ENCODE measurements around the gene RAD51B. TPM values are rescaled to one million over a fixed set of nuclear protein-coding genes. Genes with fewer than 3 reads are reported as not detected.

Gene RAD51B
- total RNA-seq, 1 donor from 2014 or later, result 2.5 TPM

DNA sequence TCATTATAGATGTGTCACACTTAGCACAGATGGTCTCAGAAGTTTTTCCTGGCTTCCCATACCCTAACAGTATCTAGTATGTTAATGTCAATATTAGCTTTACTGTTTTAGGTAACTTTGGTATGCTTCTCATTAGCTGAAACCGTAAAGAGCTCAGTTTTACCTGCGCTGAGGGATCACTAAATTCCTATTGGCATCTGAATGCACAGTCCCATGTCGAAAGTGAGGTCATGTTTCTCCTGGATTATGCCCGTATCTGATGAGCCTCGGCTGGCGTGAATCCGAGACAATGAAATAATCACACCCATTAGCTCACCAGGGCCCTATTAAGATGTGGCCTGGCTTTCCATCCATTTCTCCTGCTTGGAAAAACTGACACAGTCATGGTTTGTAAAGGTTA lies 555.1 kb downstream of the RAD51B start:
- DNase-seq (no peak), ATAC-seq (ENCODE audit: poor library complexity) (no peak)
- intact Hi-C loops (cut with DNase I), result no loop called here

DNA sequence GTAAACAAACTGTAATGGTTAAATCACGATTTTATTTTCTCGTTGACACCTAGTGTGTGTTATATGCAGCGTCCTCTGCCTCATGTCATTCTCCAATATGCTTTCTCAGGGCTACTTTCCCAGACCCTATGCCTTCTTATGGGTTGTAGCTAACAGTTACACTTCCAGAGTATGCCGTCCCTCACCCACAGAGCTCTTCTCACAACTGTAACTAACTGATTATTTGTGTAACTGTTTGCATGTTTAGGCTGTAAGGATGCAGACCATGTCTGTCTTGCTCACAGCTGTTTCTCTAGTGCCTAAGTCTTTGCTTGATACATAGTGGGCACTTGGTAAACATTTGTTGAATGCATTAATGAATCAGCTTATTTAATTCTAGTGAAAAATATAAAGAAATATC lies 555.8 kb downstream of the RAD51B start:
- intact Hi-C loops (cut with DNase I), result no loop called here
- no peak for ATAC-seq (ENCODE audit: poor library complexity)

DNA sequence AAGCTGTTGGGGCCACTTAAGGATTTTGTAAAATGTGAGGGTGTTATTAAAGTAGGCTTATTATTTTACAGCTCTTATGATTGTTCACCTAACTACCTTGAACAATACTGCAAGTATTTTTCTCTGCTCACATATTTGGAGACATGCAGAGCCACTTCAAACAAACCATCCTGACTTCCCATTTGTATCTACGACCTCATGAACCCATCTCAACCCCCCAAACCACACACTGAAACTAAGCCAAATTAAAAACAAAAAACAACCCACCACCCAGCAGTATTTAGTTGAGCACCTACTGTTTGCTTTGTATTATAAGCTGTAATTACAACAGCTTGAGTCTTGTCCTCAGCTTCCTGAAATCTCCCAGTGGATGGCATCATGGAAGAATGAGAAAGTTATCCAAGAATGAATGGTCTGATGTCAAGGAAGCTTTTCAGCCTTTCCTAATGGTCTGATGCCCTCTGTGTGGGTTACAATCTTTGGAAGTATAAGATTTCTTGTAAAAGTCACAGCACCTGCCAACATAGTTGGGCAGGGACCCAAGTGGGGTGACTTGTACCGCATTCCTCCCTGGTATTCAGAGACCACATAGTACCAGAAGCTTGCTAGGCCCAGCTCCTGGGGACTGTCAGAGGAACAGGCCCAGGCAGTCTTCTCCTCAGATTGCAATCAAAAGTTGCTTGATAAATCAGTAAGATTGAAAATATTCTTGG lies 556.6 kb downstream of the RAD51B start:
- intact Hi-C loops (cut with DNase I), result no loop called here
- DNase-seq, result no peak
- ATAC-seq (ENCODE audit: poor library complexity), result no peak

More for the DNA sequence above, 555.8 kb downstream of the RAD51B start:
- DNase-seq, result no peak

DNA sequence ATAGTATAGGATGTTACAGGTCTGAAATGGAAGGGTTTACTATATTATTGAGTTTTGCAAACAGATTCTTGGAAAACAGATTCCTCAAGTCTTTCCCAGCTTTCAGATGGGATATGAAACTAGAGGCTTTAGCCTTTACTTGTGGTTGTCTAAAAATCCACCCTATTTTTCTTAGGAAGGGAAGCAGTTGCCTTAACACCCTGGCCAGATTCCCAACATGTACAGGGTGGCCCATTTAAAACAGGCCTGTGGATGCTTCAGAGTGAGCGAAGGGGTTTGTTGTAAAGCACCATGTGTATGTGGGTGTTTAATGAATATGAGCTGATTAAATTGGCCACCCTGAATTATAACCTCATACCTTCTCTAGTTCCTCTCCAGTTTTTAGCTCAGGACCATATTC lies 557.4 kb downstream of the RAD51B start:
- intact Hi-C loops (cut with DNase I), result no loop called here
- ATAC-seq (ENCODE audit: poor library complexity), result peak; percentile 30
- no peak for DNase-seq

DNA sequence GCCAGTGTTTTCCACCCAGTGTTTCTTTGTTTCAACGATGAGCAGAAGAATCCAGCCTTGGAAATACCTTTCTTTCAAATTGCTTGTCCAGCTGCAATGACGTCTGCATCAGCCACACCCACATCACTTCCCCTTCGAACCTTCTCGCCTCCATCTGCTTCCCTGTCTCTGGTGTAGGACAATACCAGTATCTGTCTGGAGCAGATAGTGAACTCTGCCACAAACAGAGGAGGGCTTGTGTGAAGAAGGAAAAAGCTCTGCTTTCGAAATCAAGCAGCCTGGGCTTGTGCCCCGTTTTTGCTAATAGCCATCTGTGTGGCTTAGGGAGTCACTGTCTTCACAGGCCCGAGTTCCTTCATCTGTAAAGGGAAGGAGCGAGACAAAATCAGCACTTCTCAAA lies 557.9 kb downstream of the RAD51B start:
- intact Hi-C loops (cut with DNase I), result no loop called here
- ATAC-seq (ENCODE audit: poor library complexity) (peak; percentile 89), DNase-seq (peak; percentile 79)

DNA sequence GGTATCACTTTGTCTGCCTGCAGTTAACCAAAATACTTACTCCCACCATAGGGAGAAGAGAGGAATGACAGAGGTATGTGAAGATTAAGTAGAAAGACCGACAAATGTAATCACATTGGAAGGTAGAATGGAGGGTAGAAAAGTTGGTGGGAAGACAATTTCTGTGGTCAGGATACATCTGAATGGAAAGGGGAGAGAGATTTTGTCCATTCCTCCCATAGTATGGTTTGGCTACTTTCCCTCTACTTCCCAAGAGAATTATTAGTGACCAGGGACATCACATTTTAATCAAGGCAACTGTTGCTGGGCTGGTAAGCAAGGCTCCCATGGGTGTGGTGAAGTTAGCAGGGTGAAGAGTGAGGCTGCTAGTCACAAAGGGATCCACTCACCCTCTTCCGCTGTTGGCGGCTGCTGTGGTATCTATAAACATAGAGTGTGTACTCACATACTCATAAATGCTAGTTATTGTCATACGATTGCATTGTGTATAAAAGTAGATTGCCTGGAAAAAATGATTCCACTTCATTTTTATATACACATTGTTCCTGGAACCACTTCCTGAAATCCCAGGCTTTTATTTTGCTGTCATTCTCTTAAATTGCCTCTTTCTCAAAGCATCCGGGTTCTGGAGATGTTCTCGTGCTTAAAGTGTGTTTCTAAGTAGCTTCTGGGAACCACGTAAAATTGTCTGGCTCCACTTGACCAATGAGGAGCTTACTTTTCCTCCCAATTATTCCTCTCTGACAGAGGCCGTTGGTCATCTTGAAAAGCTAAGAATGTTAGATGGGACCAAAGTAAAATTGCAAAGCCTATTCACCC lies 560.1 kb downstream of the RAD51B start:
- DNase-seq (no peak), ATAC-seq (ENCODE audit: poor library complexity) (no peak)
- intact Hi-C loops (cut with DNase I), result no loop called here

DNA sequence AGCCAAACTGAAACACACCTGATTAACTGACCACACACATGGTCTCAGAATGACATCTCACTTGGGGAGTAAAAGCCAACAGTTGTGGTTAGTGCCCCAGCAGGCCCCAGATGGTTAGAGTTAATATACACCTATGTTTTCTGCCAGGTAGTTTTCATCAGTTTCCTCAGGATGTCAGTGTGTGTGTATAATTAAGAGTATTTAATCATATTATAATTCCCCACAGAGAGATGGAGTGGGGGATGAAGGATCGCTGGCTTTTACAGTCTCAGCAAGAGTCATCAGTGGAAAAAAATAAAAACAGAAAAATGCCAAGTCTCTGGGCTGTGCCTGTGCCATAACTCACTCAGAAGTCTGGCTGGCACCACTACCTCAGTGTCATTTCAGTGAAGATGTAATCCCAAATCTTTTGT lies 560.8 kb downstream of the RAD51B start:
- intact Hi-C loops (cut with DNase I), result no loop called here
- DNase-seq (no peak), ATAC-seq (ENCODE audit: poor library complexity) (no peak)

DNA sequence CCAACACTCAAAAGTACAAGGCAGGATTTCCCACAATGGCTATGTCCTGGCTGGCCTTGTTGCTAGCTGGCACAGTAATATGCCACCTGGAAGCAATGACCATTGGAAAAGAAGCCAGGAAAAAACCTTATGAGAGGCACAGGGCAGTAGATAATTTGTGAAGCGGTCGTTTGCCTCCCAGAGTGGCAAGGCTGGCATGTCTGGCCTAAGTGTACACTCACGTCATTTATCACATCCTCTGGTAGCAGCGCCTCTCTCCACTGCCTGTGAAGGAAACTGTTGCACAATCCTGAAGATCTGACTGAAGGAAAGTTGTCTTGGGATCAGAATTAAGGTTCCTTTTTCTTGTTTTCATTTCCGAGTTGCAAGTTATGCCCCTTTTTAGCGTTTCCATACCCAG lies 564.8 kb downstream of the RAD51B start:
- DNase-seq (peak; percentile 47), ATAC-seq (ENCODE audit: poor library complexity) (peak; percentile 92)
- intact Hi-C loops (cut with DNase I), result no loop called here

DNA sequence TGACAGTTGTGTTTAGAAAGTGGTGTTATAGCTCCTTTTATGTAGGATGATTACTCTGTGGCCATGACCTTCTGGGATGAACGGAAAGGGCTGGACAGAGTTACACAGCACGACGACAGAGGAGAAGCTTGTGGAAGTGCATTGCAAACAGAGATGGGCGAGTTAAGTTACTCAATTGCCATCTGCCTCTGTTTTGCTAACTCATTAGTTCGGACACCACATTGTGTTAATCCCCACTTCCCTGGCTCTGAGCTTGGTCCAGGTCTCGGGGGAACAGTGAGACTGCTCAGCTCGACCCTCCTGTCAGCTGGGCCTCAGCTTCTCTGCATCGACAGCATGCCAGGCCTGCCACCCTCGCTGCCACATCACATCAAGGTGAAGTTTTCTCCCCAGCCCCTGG lies 565.3 kb downstream of the RAD51B start:
- intact Hi-C loops (cut with DNase I), result no loop called here
- ATAC-seq (ENCODE audit: poor library complexity), result peak; percentile 46
- peak; percentile 46 for DNase-seq

DNA sequence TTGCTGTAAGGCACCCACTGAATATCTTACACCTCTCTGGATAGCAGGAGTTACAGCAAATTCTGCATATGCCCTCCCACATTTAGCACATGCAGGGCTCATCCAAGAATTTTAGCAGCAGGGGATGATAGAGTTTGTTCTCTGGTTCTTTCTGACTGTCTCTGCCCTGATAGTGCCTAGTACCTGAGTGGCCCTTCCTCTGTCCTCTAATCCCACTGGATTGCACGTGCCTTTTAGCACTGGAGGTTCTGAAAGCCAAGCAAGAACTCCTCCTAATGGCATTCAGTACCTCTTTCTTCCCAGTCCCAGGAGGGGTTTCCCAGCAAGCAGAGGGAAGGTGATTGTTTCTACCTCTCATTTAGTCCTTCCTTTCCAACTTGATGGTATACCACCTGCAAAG lies 566.9 kb downstream of the RAD51B start:
- ATAC-seq (ENCODE audit: poor library complexity) (no peak), DNase-seq (no peak)
- intact Hi-C loops (cut with DNase I), result no loop called here

DNA sequence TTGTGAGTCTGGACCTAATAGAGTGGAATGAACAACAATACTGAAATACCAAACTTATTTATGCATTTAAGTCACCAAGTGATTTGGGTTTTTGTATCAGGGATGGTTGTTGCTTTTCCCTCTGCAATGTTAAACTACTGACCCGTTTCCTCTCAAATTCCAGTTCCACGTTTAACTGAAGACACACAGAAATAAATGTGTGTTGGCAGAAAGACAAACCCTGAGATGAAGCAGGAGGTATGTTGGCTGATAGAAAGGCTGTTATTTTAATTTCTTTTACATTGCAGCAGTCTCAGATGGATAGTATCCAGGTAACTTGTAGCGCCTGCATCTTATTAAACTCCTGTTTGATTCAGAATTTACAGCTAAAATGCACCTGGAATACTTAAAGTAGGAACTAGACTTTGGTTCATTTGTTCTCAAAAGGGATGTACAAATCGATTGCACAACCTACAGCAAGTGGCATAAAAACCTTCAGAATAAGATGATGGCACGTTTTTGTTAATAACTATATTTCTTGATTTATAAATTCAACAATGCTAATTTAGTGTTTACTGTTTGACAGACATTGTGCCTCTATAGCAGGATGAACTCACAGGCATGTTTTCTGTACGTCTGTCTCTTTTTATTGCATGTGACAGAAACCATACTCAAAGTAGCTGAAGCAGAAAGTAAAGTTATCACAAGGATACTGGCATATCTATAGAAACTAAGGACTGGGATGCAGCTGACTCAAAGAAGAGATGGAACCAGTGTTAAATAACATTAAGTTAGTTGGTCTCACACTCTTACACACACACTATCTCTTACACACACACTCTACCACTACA lies 567.6 kb downstream of the RAD51B start:
- ATAC-seq (ENCODE audit: poor library complexity) (no peak), DNase-seq (no peak)
- intact Hi-C loops (cut with DNase I), result no loop called here

DNA sequence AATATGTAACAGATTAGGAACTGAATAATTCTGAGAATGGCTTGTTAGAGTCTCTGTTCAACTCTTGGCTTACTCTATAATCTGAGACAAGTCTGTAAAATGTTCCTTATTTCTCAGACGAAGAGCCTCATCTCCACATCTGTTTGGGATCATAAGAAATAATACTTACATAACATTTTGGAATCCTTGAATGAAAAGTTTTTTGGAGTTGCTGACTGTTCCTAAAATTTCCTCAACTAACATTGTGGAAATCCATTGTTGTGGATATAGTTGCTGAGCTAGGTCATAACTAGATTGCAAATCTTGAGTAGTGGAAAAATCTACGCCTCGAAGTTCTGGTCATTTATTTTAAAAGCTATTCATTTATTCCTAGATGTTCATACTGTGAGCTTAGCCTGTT lies 570.4 kb downstream of the RAD51B start:
- intact Hi-C loops (cut with DNase I), result loop anchor here (10.0 kb wide), 1 partner anchor 425 kb away; no protein-coding TSS in a partner anchor
- ATAC-seq (ENCODE audit: poor library complexity), result peak; percentile 28

DNA sequence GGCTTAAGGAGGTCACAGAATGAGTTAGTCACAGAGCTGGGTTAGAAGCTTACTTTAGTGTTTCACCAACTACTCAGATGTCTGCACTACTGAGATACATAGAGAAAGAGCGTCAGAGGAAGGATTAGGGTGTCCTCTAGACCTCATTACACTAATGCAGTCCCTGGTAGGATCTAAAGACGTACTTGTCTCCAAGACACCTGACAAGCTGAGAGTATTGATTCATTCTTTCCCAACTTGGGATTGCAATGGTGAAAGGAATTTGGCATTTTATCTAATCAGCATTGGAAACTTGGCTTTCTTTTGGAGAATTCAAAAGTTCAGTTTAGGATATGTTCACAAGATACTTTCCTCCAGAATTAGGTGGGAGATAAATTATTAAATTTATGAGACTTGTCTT lies 571.2 kb downstream of the RAD51B start:
- intact Hi-C loops (cut with DNase I), result loop anchor here (10.0 kb wide), 1 partner anchor 424 kb away; no protein-coding TSS in a partner anchor
- DNase-seq (no peak), ATAC-seq (ENCODE audit: poor library complexity) (no peak)

More for the DNA sequence above, 570.4 kb downstream of the RAD51B start:
- DNase-seq, result no peak

DNA sequence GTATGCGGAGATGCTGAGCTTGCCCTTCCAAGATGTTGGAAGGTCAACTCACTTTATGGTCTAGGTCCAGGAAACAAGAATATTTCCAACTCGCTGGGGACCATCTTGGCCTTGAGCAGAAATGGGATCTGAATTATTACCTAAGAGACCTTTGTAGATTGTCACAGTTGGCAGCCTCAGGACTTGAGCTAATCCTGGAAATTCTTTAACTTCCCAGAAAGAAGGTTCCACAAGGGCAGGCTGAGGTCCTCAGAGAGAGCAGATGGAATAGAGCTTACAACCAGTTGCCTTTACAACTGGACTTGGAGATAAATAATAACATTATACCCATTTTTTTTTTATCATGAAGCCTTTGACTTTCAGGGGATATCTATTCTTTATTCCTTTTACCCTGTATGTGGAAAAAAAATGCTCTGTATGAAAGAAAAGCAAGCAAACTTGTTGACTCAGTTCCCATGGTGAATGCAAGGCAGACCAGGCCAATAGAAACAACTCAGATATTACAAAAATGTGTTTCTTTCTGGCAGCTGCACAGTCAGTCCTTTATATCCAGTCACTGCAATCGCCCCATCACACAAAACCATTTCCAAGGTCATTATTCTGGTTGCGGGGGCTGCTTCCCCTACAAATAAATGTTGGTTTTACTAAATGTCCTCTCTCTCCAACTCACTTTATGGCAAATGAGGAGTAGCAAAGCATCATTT lies 571.9 kb downstream of the RAD51B start:
- intact Hi-C loops (cut with DNase I), result loop anchor here (10.0 kb wide), 1 partner anchor 423 kb away; no protein-coding TSS in a partner anchor
- DNase-seq, result no peak

DNA sequence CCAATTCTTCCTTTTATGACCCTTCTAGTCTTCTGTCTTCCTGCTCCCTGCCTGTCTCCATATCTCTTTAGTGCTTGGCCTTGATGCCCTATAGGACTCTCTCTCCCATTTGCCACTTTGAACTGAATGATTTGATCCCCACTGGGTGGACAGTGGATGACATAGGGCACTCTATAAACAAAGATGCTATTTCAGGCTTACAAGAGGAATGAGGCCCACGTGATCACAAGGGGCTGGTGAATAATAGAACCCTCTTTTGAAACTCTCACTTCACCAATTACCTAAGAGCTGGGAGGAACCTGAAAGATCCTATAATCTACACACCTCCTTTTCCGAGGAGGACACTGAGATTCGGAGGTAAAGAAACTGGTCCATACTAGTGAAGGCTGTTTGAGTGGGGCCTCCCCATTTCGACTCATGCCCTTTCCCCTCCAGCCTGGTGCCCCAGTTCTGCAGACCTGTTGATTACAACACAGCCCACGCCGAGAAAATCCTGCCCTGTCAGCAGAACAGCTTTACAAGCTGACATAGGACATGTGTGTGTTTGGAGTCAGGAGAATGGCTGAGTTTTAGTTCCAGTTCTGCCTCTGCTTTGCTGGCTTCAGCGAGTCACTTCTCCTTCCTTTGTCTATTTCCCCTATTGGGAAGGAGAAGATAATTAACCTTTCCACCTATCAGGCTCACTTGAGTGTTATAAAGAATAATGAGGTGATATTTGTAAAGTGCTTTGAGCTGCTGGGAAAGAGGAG lies 573.0 kb downstream of the RAD51B start:
- DNase-seq (peak; percentile 77), ATAC-seq (ENCODE audit: poor library complexity) (peak; percentile 58)
- intact Hi-C loops (cut with DNase I), result loop anchor here (10.0 kb wide), 1 partner anchor 422 kb away; no protein-coding TSS in a partner anchor

More for the DNA sequence above, 571.9 kb downstream of the RAD51B start:
- peak; percentile 74 for ATAC-seq (ENCODE audit: poor library complexity)

DNA sequence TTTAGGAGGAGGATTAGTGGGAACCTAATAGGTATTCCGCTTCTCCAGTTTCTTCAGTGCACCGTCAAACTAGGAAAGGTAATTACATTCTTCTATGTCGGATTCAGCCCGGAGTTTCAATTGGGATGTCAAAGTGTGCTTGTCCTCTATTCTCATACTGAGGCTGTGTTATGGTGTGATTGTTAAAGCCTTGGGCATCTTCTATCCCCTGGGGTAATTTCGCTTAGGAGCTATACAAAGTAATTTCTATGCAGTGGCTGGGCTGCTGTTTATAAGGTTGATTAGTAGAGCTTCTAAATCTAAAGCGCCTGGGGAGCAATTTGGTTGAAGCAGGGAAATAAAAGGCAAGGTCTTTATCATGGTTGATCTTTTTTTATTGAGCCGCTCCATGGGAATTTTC lies 573.7 kb downstream of the RAD51B start:
- ATAC-seq (ENCODE audit: poor library complexity) (no peak), DNase-seq (no peak)
- intact Hi-C loops (cut with DNase I), result loop anchor here (10.0 kb wide), 1 partner anchor 422 kb away; no protein-coding TSS in a partner anchor

DNA sequence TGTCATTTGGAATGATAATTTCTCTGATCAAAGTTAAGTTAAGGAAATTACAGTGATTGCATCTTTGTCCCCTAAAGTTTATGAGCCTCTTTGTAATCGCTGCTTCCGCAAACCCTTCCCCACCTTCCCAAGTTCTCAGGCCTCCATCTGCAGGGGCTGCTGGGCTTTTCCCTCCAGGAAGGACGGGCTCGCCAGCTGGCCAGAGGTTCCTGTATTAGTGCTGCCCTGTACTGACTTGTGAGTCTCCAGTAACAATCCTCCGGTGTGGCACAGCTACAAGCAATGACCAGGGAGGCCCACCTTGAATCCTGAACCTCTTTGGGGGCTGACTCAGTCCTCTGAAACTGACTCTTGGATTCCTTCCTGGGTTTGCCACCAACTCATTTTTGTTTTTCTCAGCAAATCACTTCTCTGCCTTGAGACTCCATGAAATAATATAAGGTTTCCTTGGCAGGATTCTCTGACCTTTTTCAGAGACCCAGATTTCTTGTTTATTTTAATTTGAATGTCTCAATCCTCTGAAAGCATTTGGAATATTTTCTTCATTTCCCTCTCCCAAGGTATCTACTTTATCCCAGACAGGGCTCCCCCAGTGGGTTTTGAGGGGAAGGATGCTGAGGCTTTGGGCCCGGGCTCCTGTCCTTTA lies 574.7 kb downstream of the RAD51B start:
- intact Hi-C loops (cut with DNase I), result loop anchor here (10.0 kb wide), 1 partner anchor 421 kb away; no protein-coding TSS in a partner anchor
- ATAC-seq (ENCODE audit: poor library complexity) (no peak), DNase-seq (no peak)

Measured in Right ventricle myocardium superior (tissue), 1 donor.